C4-2B (cell line): ENCODE data around the gene GPR152.

ENCODE experiments used
- ZFX ChIP-seq: fragments of 450-650 bp; IDR thresholded peaks from 2 replicates; pipeline ENCODE4 v1.6.1; 2017
- TF ChIP-seq, protein P1 (sequence below): fragments of 450-650 bp; conservative IDR thresholded peaks from 2 replicates; pipeline ENCODE4 v1.5.1; 2017; ENCODE audit warnings: mild to moderate bottlenecking

DNA sequence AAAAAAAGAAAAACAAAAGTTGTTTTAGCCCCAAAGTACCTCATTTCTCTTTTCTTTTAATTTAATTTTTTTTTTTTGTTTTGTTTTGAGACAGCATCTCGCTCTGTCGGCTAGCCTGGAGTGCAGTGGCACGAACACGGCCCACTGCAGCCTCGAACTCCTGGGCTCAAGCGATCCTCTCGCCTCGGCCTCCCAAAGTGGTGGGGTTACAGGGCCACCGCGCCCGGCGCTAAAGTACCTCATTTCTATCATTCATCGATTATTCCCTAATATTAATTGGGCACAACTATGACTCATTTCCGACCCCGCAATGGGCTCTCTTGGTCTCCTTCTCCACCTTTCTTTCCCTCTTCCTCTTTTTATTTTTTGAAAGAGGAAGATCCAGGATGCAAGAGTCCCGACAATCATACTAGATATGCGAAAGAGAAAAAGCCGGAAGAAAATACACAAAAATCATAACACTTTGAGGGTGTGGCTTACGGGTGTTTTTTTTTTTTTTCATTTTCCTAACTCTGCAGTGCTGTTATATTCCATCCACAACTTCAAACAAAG is 29.8 kb upstream of the GPR152 start:
- TF ChIP-seq, protein P1, sequence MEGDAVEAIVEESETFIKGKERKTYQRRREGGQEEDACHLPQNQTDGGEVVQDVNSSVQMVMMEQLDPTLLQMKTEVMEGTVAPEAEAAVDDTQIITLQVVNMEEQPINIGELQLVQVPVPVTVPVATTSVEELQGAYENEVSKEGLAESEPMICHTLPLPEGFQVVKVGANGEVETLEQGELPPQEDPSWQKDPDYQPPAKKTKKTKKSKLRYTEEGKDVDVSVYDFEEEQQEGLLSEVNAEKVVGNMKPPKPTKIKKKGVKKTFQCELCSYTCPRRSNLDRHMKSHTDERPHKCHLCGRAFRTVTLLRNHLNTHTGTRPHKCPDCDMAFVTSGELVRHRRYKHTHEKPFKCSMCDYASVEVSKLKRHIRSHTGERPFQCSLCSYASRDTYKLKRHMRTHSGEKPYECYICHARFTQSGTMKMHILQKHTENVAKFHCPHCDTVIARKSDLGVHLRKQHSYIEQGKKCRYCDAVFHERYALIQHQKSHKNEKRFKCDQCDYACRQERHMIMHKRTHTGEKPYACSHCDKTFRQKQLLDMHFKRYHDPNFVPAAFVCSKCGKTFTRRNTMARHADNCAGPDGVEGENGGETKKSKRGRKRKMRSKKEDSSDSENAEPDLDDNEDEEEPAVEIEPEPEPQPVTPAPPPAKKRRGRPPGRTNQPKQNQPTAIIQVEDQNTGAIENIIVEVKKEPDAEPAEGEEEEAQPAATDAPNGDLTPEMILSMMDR, result no peak
- no peak for TF ChIP-seq ZFX
